ENCODE measurements around the gene SOX18.

The SOX18 gene

DNA sequence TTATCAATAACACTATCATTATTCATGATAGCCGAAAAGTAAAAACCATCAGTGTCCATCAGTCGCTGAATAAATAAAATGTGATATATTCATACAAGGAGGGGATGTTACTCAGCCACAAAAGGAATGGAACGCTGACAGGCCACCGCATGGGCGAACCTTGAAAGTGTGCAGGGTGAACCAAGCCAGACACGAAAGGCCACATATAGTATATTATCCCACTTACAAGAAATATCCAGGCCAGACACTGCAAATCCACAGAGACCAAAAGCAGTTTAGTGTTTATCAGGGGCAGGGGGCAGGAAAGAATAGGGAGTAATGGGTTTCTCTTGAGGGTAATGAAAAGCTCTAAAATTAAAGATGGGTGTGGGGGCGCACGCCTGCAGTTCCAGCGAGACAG lies 5.7 kb downstream of the SOX18 start:
- Histone ChIP-seq H3K4me1 (ENCODE audit: control insufficient read depth, insufficient read depth, low read length) (peaks cover 16% of the 10 kb centered on the region), H3K27ac (ENCODE audit: insufficient read depth, low read depth, low read length, poor library complexity, severe bottlenecking) (no peak overlapping the region), H3K4me3 (ENCODE audit: insufficient read depth, low read depth, low read length) (no peak overlapping the region), H3K36me3 (ENCODE audit: control insufficient read depth, insufficient read depth, low read length) (no peaks in the 10 kb centered on the region), H3K27me3 (ENCODE audit: control insufficient read depth, insufficient read depth, low read length, poor library complexity, severe bottlenecking) (peaks cover 98% of the 10 kb centered on the region), H3K9me3 (ENCODE audit: control insufficient read depth, low read length) (no peaks in the 10 kb centered on the region)
- 95 to 97% methylated on average over 9 of the region's 9 CpGs for WGBS, 2 experiments

DNA sequence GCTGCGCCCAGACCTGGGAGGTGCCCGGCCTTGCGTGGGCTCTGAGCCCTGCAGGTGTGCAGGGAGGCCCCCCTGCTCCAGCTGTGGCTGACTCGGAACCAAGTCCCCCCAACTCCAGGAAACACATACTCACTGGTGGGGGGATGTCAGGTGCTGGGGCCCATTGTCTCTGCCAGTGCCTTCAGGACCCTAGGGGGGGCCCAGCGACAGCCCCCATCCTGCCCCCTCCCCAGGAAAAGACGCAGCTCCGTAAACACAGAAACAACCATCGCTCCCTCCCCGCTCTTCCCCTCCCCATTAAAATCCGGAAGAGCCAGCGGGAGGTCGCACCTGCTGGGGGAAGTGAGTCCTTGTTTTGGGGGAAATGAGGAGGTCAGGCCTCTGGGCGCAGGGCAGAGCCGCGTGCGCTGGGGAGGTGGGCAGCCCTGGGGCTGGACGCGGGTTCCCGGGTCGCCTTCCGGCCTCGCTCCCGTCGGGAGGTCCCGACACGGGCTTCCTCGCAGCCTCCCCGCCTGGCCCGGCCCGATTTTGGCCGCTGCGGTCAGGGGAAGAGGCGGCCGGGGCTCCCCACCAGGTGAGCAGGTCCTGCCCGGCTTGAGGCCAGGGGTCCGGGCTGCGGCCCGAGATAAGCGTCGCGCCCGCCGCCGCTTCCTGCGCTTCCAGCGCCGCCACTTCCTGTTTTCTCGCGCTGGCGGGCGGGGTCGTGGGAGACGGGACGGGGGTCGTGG lies 7.2 kb downstream of the SOX18 start:
- Histone ChIP-seq H3K9me3 (ENCODE audit: control insufficient read depth, low read length) (no peaks in the 10 kb centered on the region), H3K36me3 (ENCODE audit: control insufficient read depth, insufficient read depth, low read length) (no peaks in the 10 kb centered on the region), H3K27me3 (ENCODE audit: control insufficient read depth, insufficient read depth, low read length, poor library complexity, severe bottlenecking) (peaks cover 98% of the 10 kb centered on the region), H3K27ac (ENCODE audit: insufficient read depth, low read depth, low read length, poor library complexity, severe bottlenecking) (no peak overlapping the region), H3K4me1 (ENCODE audit: control insufficient read depth, insufficient read depth, low read length) (peaks cover 16% of the 10 kb centered on the region), H3K4me3 (ENCODE audit: insufficient read depth, low read depth, low read length) (peak overlapping the region; percentile 16)
- 5% methylated on average over 44 to 55 of the region's 55 CpGs for WGBS, 2 experiments

DNA sequence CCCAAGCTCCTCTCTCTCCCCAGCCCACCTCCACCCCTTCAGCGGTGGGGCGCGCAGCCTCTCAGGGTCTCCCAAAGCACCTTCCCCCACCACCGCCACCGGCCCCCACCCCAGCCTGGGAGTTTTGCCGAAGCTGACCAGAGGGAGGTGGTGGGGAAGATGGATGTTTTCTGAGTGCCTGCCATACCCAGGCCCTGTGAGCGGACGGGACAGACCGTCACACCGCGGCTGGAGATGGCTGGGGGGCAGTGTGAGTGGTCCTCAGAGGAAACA lies 7.7 kb downstream of the SOX18 start:
- no peak overlapping the region for H3K4me3 ChIP-seq (ENCODE audit: insufficient read depth, low read depth, low read length)
- H3K27ac ChIP-seq (ENCODE audit: insufficient read depth, low read depth, low read length, poor library complexity, severe bottlenecking): no peak overlapping the region
- no peaks in the 10 kb centered on the region for H3K9me3 ChIP-seq (ENCODE audit: control insufficient read depth, low read length)
- peaks cover 17% of the 10 kb centered on the region for H3K4me1 ChIP-seq (ENCODE audit: control insufficient read depth, insufficient read depth, low read length)
- no peaks in the 10 kb centered on the region for H3K36me3 ChIP-seq (ENCODE audit: control insufficient read depth, insufficient read depth, low read length)
- H3K27me3 ChIP-seq (ENCODE audit: control insufficient read depth, insufficient read depth, low read length, poor library complexity, severe bottlenecking): peaks cover 98% of the 10 kb centered on the region
- 20 to 34% methylated on average over 7 to 11 of the region's 11 CpGs for WGBS, 2 experiments

DNA sequence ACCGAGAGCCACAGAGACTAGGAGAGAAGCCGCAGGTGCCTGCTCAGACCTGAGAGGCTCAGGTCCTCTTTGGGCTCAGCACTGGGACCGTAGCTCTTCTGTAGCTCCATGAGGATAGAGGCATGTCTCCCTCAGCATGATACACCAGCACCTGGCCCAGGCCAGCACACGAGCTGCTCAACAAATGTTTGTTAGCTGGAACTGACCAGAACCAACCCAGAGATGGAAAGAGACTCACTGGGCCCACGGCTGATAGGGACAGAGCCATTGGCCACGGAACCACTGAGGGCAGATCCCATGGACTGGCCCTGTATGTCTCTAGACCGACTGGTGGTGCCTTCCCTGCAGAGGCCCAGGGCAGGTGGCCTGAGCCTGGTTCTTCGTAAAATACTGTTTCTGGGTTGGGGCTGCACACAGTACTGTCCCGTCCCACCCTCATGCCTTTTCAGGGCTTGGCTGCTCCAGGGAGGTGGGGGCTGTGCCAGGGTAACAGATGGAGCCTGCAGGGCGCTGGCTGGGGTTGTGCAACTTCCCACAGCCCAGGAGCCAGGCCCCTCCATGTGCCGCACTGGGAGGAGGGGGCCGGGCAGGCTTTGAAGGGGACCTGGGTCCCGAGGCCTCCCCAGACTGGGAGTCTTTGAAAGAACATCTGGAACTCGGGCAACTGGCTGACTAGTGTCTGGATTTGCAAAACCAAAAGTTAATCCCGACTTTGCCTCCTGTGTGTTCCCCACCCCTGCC lies 8.2 kb downstream of the SOX18 start:
- no peak overlapping the region for H3K4me3 ChIP-seq (ENCODE audit: insufficient read depth, low read depth, low read length)
- peaks cover 22% of the 10 kb centered on the region for H3K4me1 ChIP-seq (ENCODE audit: control insufficient read depth, insufficient read depth, low read length)
- H3K9me3 ChIP-seq (ENCODE audit: control insufficient read depth, low read length): no peaks in the 10 kb centered on the region
- H3K27me3 ChIP-seq (ENCODE audit: control insufficient read depth, insufficient read depth, low read length, poor library complexity, severe bottlenecking): peaks cover 95% of the 10 kb centered on the region
- H3K27ac ChIP-seq (ENCODE audit: insufficient read depth, low read depth, low read length, poor library complexity, severe bottlenecking): no peak overlapping the region
- H3K36me3 ChIP-seq (ENCODE audit: control insufficient read depth, insufficient read depth, low read length): no peaks in the 10 kb centered on the region
- 75% methylated on average over 15 of the region's 15 CpGs for WGBS, 2 experiments

DNA sequence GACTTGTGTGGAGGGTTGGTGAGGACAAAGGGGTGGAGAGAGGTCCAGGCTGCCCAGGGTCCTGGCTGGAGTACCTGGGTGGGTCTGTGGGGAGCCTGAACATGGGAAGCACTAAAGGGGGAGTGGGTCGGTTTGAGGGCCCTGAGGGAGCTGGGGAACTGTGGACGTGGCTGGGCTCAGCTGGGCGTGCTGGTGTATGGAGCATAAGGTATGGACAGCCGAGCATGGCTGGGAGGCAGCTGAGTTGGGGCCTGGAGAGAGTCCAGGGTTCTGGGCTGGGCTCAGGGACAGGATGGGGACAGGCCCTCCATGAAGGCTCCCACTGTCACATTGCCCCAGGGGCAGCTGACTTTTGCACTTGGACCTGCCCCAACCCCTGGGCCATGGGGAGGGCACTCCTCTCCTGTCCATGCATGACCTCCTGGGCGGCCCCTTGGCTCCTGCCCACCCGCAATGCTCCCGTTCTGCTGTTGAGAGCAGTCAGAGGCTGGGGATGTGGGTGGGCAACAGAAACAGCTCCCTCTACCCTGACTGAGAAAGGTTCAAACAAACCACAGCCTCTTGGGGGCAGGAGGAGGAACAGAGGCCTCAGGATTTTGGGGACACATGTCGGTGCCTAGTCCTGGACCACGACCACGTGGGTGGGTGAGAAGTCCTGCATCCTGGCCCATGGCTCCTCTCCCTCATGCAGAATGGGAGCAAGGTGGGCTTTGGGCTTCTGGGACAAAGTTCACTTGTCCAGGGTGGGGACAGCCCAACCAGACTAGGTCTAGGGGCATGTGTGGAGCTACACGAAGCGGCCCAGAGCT lies 9.0 kb downstream of the SOX18 start:
- Histone ChIP-seq H3K27me3 (ENCODE audit: control insufficient read depth, insufficient read depth, low read length, poor library complexity, severe bottlenecking) (peaks cover 87% of the 10 kb centered on the region), H3K27ac (ENCODE audit: insufficient read depth, low read depth, low read length, poor library complexity, severe bottlenecking) (no peak overlapping the region), H3K4me3 (ENCODE audit: insufficient read depth, low read depth, low read length) (no peak overlapping the region), H3K9me3 (ENCODE audit: control insufficient read depth, low read length) (no peaks in the 10 kb centered on the region), H3K36me3 (ENCODE audit: control insufficient read depth, insufficient read depth, low read length) (no peaks in the 10 kb centered on the region), H3K4me1 (ENCODE audit: control insufficient read depth, insufficient read depth, low read length) (peaks cover 24% of the 10 kb centered on the region)
- WGBS, 2 experiments: 86 to 88% methylated on average over 12 of the region's 12 CpGs

DNA sequence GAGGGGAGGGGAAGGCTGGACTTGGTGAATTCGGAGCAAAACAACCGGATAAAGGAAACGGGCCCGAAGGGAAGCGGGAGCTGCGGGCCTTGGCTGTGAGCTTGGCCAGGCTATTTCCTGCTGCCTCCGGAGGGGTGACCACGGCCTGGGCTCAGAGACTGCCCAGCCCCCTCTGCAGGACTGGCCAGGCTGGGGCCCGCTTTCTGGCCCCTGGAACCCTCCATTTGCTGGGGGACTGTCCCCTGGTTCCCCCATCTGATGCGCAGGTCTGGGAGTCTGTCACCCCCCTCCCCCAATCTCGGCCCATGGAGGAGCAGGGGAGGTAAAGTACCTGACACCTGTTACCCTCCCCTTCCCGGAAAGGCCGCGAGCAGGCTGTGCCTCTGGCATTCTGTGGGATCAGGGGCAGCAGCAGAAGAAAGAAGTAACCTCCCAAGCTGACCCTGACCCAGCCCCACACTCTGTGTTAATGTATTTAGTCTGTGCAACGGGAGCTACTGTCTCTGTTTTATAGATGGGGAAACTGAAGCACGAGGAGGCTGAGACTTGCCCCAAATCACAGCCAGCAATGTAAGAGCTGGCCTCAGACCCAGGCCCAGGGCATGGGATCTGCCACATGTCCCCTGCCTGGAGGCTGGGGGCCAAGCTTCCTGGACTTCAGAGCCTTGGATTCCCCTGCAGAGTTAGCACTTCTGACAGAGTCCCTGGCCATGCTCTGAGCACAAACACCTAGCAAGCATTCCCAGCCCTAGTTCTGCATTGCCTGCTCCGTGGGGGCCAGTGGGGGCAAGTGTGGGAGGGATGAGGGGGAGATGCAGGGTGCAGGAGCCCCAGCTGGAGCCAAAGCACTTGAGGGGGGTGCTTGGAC lies 9.9 kb downstream of the SOX18 start:
- 22 to 24% methylated on average over 17 of the region's 17 CpGs for WGBS, 2 experiments
- Histone ChIP-seq H3K4me3 (ENCODE audit: insufficient read depth, low read depth, low read length) (peak overlapping the region; percentile 46), H3K27me3 (ENCODE audit: control insufficient read depth, insufficient read depth, low read length, poor library complexity, severe bottlenecking) (peaks cover 78% of the 10 kb centered on the region), H3K36me3 (ENCODE audit: control insufficient read depth, insufficient read depth, low read length) (no peaks in the 10 kb centered on the region), H3K27ac (ENCODE audit: insufficient read depth, low read depth, low read length, poor library complexity, severe bottlenecking) (no peak overlapping the region), H3K9me3 (ENCODE audit: control insufficient read depth, low read length) (no peaks in the 10 kb centered on the region), H3K4me1 (ENCODE audit: control insufficient read depth, insufficient read depth, low read length) (peaks cover 19% of the 10 kb centered on the region)

DNA sequence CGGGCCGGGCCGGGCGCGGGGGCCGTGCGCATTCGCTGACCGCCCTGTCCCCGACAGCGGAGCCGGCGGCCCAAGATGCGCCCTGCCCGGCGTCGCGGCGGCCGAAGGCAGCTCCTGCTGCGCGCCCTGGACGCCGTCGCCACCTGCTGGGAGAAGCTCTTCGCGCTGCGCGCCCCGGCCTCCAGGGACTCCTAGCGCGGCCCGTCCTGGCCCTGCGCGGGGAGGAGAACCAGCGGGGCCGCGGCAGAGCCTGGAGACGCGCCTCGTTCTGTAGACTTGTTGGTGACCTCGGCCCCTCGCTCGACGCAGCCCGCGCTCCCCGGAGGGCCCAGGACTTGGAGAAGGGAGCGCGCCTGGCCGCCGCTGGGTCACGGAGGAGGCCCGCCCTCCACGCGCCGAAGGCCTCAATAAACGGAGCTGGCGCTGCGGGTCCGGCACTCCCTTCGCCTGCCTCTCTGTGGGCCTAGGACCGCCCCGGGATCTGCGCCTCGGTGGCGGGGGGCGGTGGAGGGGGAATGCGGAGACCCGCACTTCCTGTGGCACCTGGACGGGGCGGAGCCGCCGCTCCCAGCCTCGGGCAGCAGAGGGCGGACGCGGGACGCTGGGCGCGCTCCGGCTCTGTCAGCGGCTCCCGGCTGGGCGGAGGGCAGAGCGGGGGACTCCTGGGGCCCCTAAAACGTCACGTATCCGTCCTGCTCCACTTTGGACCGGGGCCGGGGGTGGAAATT lies 10.7 kb downstream of the SOX18 start:
- WGBS, 2 experiments: 1% methylated on average over 91 of the region's 91 CpGs
- Histone ChIP-seq H3K9me3 (ENCODE audit: control insufficient read depth, low read length) (no peaks in the 10 kb centered on the region), H3K27ac (ENCODE audit: insufficient read depth, low read depth, low read length, poor library complexity, severe bottlenecking) (no peak overlapping the region), H3K36me3 (ENCODE audit: control insufficient read depth, insufficient read depth, low read length) (no peaks in the 10 kb centered on the region), H3K27me3 (ENCODE audit: control insufficient read depth, insufficient read depth, low read length, poor library complexity, severe bottlenecking) (peaks cover 70% of the 10 kb centered on the region), H3K4me3 (ENCODE audit: insufficient read depth, low read depth, low read length) (peak overlapping the region; percentile 46), H3K4me1 (ENCODE audit: control insufficient read depth, insufficient read depth, low read length) (peaks cover 19% of the 10 kb centered on the region)

DNA sequence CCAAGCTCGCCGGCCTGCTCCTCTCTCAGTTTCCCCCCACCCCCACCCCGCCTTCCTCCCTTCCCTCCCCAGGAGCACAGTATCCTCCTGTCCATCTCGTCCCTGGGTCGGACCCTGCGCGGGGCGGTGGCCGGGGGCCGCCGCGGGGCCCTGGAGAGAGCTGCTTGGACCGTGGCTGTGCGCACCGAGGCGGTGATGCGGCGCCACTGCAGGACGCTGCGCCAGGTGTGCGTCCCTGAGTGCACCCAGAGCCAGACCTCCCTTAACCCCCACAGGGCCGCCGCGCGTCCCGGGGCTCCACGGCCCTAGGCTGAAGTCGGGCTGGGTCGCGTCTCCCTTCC lies 11.2 kb downstream of the SOX18 start:
- Histone ChIP-seq H3K27ac (ENCODE audit: insufficient read depth, low read depth, low read length, poor library complexity, severe bottlenecking) (no peak overlapping the region), H3K36me3 (ENCODE audit: control insufficient read depth, insufficient read depth, low read length) (no peaks in the 10 kb centered on the region), H3K27me3 (ENCODE audit: control insufficient read depth, insufficient read depth, low read length, poor library complexity, severe bottlenecking) (peaks cover 65% of the 10 kb centered on the region), H3K4me1 (ENCODE audit: control insufficient read depth, insufficient read depth, low read length) (peaks cover 19% of the 10 kb centered on the region), H3K4me3 (ENCODE audit: insufficient read depth, low read depth, low read length) (peak overlapping the region; percentile 46), H3K9me3 (ENCODE audit: control insufficient read depth, low read length) (no peaks in the 10 kb centered on the region)
- 3 to 4% methylated on average over 29 to 30 of the region's 30 CpGs for WGBS, 2 experiments

DNA sequence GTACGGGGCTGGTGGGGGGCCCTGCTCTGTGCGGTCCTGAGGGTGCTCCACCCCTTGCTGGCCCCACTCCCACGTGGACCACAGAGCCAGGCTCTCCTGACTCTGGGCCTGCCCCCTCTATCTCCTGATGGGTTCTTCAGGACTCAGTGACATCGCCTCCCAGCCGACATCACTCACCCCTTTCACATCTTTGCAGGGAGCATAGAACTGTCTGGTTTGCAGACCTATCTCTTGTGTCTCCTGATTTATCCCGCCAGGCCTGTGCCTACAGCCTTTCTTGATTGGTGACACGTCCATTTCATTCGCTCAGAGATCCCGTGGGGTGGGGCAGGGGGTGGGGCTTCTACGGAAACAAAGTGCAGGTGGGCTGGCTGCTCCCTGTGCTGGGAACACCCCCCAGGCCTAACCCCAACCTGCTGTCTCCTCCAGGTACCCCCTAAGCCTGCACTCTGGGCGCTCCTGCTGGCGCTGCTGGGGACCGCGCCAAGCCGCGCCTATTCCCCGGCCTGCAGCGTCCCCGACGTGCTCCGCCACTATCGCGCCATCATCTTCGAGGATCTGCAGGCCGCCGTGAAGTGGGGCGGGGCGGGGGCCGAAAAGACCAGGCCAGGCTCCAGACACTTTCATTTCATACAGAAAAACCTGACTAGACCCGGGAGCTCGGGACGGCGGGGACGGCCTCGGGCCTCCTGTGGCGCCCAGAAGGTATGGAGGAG lies 11.8 kb downstream of the SOX18 start:
- H3K4me1 ChIP-seq (ENCODE audit: control insufficient read depth, insufficient read depth, low read length): peaks cover 19% of the 10 kb centered on the region
- 19% methylated on average over 36 of the region's 36 CpGs for WGBS, 2 experiments
- no peaks in the 10 kb centered on the region for H3K36me3 ChIP-seq (ENCODE audit: control insufficient read depth, insufficient read depth, low read length)
- H3K27me3 ChIP-seq (ENCODE audit: control insufficient read depth, insufficient read depth, low read length, poor library complexity, severe bottlenecking): peaks cover 61% of the 10 kb centered on the region
- H3K27ac ChIP-seq (ENCODE audit: insufficient read depth, low read depth, low read length, poor library complexity, severe bottlenecking): no peak overlapping the region
- no peaks in the 10 kb centered on the region for H3K9me3 ChIP-seq (ENCODE audit: control insufficient read depth, low read length)
- no peak overlapping the region for H3K4me3 ChIP-seq (ENCODE audit: insufficient read depth, low read depth, low read length)

Data from ectodermal cell (in vitro differentiated cells).